Nephron (organoid): ENCODE data around the gene TNNC1.

Source experiments
- H3K27ac Mint-ChIP-seq, 3 experiments: 2 replicates each; pipeline ENCODE4 v1.8.0; 2020; ENCODE audit warnings: mixed read lengths in 3 of 3, mild to moderate bottlenecking in 2 of 3, moderate library complexity in 1 of 3
- H3K27me3 Mint-ChIP-seq: 2 replicates; pipeline ENCODE4 v1.8.0; 2021; ENCODE audit warnings: low read depth, mild to moderate bottlenecking, moderate library complexity, mixed read lengths
- H3K36me3 Mint-ChIP-seq: 2 replicates; pipeline ENCODE4 v1.8.0; 2020; ENCODE audit warnings: low read depth, mixed read lengths
- H3K4me1 Mint-ChIP-seq: 2 replicates; pipeline ENCODE4 v1.8.0; 2020; ENCODE audit warnings: mixed read lengths
- H3K4me3 Mint-ChIP-seq, 3 experiments: 2 replicates each; pipeline ENCODE4 v1.8.0; 2020; ENCODE audit warnings: mild to moderate bottlenecking in 3 of 3, mixed read lengths in 3 of 3, moderate library complexity in 2 of 3
- H3K9me3 Mint-ChIP-seq: 2 replicates; pipeline ENCODE4 v1.8.0; 2020; ENCODE audit warnings: mixed read lengths
- TF ChIP-seq, protein P1 (sequence below), 3 experiments: fragments of 200-600 bp; sonication (generic); IDR thresholded peaks; one replicate each; pipeline ENCODE4 v1.5.0; 2021; ENCODE audit warnings: antibody characterized with exemption in 3 of 3; ENCODE audit not compliant: unreplicated experiment in 3 of 3

Gene TNNC1

DNA sequence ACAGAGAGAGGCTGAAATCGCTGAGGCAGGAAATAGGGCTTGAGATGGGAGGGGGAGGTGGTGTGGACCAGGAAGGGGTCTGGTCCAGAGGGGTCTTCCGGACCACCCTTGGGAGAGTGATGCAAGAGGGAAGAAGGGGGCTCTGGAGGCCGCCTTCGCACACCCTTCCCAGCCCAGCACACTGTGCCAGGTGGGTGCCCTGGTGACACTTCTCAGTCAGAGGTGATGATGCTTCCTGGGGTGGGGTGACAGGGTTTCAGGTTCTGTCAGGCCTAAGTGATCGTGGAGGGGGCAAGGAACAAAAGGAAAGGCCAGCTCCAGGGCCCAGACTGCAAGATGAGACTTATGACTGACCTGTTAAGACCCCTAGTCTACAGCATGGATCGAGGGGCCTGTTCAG is 21.6 kb downstream of the TNNC1 start:
- Mint-ChIP-seq H3K27me3 (no peaks in the 10 kb centered on the region), H3K4me3 (peak overlapping the region in 2 of 3 experiments; percentile 0 to 31), H3K36me3 (no peaks in the 10 kb centered on the region), H3K4me1 (peaks cover 43% of the 10 kb centered on the region), H3K9me3 (no peaks in the 10 kb centered on the region), H3K27ac (peak overlapping the region; percentile 57 to 74 (median 73))
- TF ChIP-seq, protein P1, sequence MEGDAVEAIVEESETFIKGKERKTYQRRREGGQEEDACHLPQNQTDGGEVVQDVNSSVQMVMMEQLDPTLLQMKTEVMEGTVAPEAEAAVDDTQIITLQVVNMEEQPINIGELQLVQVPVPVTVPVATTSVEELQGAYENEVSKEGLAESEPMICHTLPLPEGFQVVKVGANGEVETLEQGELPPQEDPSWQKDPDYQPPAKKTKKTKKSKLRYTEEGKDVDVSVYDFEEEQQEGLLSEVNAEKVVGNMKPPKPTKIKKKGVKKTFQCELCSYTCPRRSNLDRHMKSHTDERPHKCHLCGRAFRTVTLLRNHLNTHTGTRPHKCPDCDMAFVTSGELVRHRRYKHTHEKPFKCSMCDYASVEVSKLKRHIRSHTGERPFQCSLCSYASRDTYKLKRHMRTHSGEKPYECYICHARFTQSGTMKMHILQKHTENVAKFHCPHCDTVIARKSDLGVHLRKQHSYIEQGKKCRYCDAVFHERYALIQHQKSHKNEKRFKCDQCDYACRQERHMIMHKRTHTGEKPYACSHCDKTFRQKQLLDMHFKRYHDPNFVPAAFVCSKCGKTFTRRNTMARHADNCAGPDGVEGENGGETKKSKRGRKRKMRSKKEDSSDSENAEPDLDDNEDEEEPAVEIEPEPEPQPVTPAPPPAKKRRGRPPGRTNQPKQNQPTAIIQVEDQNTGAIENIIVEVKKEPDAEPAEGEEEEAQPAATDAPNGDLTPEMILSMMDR (IDR thresholded peaks at IDR 0.05; ENCODE audit: unreplicated experiment in 3 of 3) = no peak

DNA sequence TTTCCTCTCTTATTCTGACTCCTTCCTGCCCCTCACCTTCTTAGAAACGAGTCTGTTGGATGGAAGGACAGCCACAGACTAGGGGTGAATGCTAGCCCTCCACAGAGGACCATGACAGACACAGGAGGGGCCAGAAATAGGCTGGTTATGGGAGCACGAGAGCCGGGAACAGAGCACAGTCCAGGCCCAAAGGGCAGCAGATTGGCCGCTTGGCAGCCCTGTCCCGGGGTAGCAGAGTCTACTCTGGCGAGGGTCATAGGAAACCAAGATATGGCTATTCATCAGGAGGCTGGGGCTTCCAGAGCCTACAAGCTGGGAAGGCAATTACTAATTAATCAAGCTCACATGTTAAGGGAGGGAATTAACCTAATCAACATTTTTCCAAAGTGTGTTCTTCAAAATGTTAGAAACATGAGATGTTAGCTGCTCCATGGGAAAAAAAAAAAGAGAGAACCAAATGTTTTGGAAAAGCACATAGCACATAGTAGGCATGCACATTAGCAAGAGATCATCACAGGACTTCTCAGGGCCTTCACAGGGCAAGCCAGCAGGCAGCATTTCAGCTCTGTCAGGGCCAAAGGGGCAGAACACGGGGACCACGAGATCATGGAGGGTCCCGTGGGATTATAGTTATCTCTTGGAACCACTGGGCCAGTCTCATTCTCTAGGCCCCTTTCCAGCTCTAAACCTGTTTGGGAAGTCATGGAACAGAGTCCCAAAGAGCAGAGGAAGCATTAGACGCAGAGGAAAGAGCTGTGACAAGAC is 22.2 kb downstream of the TNNC1 start:
- Mint-ChIP-seq H3K4me1 (peaks cover 42% of the 10 kb centered on the region), H3K9me3 (no peaks in the 10 kb centered on the region), H3K27ac (peak overlapping the region; percentile 57 to 74 (median 73)), H3K4me3 (peak overlapping the region in 2 of 3 experiments; percentile 0 to 31), H3K27me3 (no peaks in the 10 kb centered on the region), H3K36me3 (no peaks in the 10 kb centered on the region)
- TF ChIP-seq, protein P1 (IDR thresholded peaks at IDR 0.05; ENCODE audit: unreplicated experiment in 3 of 3) = no peak

DNA sequence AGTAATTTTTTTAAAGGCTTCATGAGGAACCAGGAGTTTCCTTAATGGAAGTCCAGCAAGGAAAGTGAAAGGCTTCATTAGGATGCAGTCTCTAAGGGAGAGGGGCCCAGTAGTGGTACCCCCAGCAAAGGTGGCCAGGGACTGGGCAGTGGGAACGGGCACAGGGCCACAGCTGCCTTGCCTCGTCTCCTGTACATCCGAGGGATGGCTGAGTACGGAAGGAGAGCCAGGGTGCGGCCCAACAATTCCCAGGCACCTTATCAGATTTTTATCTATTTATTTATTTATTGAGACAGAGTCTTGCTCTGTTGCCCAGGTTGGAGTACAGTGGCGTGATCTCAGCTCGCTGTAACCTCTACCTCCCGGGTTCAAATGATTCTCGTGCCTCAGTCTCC is 23.4 kb downstream of the TNNC1 start:
- Mint-ChIP-seq H3K9me3 (no peaks in the 10 kb centered on the region), H3K27me3 (no peaks in the 10 kb centered on the region), H3K4me1 (peaks cover 34% of the 10 kb centered on the region), H3K36me3 (no peaks in the 10 kb centered on the region), H3K4me3 (no peak overlapping the region), H3K27ac (no peak overlapping the region)
- TF ChIP-seq, protein P1 (IDR thresholded peaks at IDR 0.05; ENCODE audit: unreplicated experiment in 3 of 3) = no peak

DNA sequence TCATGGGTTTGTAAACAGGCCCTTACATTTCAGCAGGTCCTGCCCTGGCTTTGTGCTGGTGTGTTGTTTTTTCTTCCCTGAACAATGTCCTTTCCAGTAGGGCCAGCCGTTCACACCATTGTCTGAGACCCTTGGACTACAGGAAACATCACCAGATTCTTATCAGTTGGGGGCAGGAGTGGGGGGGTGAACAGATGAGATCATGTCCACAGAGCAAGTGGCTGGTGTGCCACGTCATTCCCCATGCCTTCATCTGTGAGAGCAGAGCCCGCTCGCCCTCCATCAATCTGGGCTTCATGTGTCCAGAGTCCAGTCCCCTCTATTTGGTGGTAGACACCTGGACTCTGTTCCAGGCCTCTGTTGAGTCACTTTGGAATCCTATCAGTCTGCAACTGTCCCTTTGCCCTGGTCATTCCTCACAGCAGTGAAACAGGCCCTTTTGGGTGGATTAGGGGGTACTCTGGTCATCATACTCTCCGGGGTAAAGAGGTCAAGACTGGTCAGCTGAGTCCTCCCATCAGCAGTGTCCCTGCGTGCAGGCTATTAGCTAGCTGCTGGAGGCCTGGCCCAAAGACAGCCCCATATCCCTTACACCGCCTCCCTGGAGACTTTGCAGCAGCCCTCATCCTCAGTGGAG is 23.9 kb downstream of the TNNC1 start:
- TF ChIP-seq, protein P1 (IDR thresholded peaks at IDR 0.05; ENCODE audit: unreplicated experiment in 3 of 3) = no peak
- H3K27me3 Mint-ChIP-seq = no peaks in the 10 kb centered on the region
- H3K27ac Mint-ChIP-seq = no peak overlapping the region
- H3K4me3 Mint-ChIP-seq = no peak overlapping the region
- H3K9me3 Mint-ChIP-seq = no peaks in the 10 kb centered on the region
- no peaks in the 10 kb centered on the region for H3K36me3 Mint-ChIP-seq
- H3K4me1 Mint-ChIP-seq = peaks cover 34% of the 10 kb centered on the region

DNA sequence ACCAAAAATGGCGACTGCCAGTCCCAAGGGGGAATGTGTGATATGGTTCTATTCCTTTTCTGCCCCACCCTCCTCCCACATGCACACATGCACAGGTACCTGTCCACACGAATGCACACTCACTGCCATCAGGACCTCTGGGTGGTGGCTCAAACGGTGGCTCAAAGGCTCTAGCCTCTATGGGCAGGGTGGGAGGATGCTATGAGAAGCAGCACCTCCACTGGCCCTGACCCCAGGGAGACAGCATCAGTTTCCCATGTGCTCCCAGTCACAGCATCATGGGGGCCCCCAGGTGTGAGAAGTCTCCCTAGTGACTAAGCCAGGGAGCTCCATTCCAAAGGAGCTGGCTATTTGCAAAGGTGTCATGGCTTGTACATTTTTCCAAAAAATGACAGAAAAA is 24.8 kb downstream of the TNNC1 start:
- no peaks in the 10 kb centered on the region for H3K36me3 Mint-ChIP-seq
- no peak overlapping the region for H3K27ac Mint-ChIP-seq
- H3K27me3 Mint-ChIP-seq = no peaks in the 10 kb centered on the region
- H3K4me3 Mint-ChIP-seq = no peak overlapping the region
- peaks cover 28% of the 10 kb centered on the region for H3K4me1 Mint-ChIP-seq
- H3K9me3 Mint-ChIP-seq = no peaks in the 10 kb centered on the region
- TF ChIP-seq, protein P1 (IDR thresholded peaks at IDR 0.05; ENCODE audit: unreplicated experiment in 3 of 3) = no peak
